COLO668 (cell line): ENCODE results near the gene GSG1L2.

Experiments used
- DNase-seq: peaks from one replicate; lab custom pipeline; 2025; ENCODE audit not compliant: unreplicated experiment; lab: John Stamatoyannopoulos, UW

Gene GSG1L2

GRCh38 chr17:9825641-9826150 is 3.8 kb upstream of the GSG1L2 start, which contains the start of gene GLP2R:
GLP2R (plus strand) TSS chr17:9825924; CDS start chr17:9826064, 140 bp downstream.
- no peak for DNase-seq

GRCh38 chr17:9824797-9825338 is 3.0 kb upstream of the GSG1L2 start:
- DNase-seq = no peak

GRCh38 chr17:9824094-9824493 is 2.2 kb upstream of the GSG1L2 start:
- DNase-seq = no peak

GRCh38 chr17:9820448-9820847 is 1.4 kb downstream of the GSG1L2 start:
- no peak for DNase-seq

- no peak for DNase-seq
These were observed 3.1 kb downstream of the GSG1L2 start for GRCh38 chr17:9818760-9819159.

- DNase-seq = no peak
These were observed 4.8 kb downstream of the GSG1L2 start for GRCh38 chr17:9817086-9817485.

GRCh38 chr17:9816472-9816871 is 5.4 kb downstream of the GSG1L2 start:
- DNase-seq = no peak

- no peak for DNase-seq
These were observed 7.4 kb downstream of the GSG1L2 start for GRCh38 chr17:9814337-9814945.

- no peak for DNase-seq
These were observed 8.7 kb downstream of the GSG1L2 start for GRCh38 chr17:9813166-9813565.

- no peak for DNase-seq
These were observed 10.3 kb downstream of the GSG1L2 start for GRCh38 chr17:9811537-9811936.

GRCh38 chr17:9811086-9811485 is 10.8 kb downstream of the GSG1L2 start:
- DNase-seq = no peak

- DNase-seq = no peak
These were observed 11.6 kb downstream of the GSG1L2 start for GRCh38 chr17:9810100-9810949.

- DNase-seq = no peak
These were observed 12.5 kb downstream of the GSG1L2 start for GRCh38 chr17:9809409-9809808.

GRCh38 chr17:9806699-9807098 is 15.2 kb downstream of the GSG1L2 start:
- no peak for DNase-seq

GRCh38 chr17:9805769-9806168 is 16.1 kb downstream of the GSG1L2 start:
- no peak for DNase-seq

GRCh38 chr17:9802697-9803096 is 19.2 kb downstream of the GSG1L2 start:
- DNase-seq = no peak

GRCh38 chr17:9802294-9802693 is 19.6 kb downstream of the GSG1L2 start:
- no peak for DNase-seq

- DNase-seq = no peak
These were observed 20.4 kb downstream of the GSG1L2 start for GRCh38 chr17:9801505-9801904.

GRCh38 chr17:9798724-9799123 is 23.2 kb downstream of the GSG1L2 start:
- no peak for DNase-seq

GRCh38 chr17:9798008-9798407 is 23.9 kb downstream of the GSG1L2 start:
- no peak for DNase-seq

- DNase-seq = no peak
These were observed 29.6 kb downstream of the GSG1L2 start for GRCh38 chr17:9792181-9792840.
